Ovary (tissue), 9 donors: Measurements from ENCODE around the gene LBX2. TPM values are rescaled to one million over a fixed set of nuclear protein-coding genes. Genes with fewer than 3 reads are reported as not detected.

ENCODE experiments used
- DNase-seq, 5 donors: peaks; one replicate each; pipeline ENCODE4 v3.0.0-alpha.2; 2019 to 2020
- H3K27ac ChIP-seq, 2 donors: fragments of 200-600 bp; one replicate each; pipeline versions ENCODE4 v1.5.1 to v1.8.0; 2019 to 2022
- H3K27me3 ChIP-seq: fragments of 200-600 bp; one replicate; pipeline ENCODE4 v1.8.0; 2022
- H3K36me3 ChIP-seq: fragments of 200-600 bp; sonication (generic); one replicate; pipeline ENCODE4 v1.5.1; 2019
- H3K4me1 ChIP-seq: one replicate; pipeline ENCODE4 v1.8.1; 2013; ENCODE audit warnings: mild to moderate bottlenecking, moderate library complexity; ENCODE audit not compliant: insufficient read depth
- H3K4me3 ChIP-seq: fragments of 200-600 bp; sonication (generic); one replicate; pipeline ENCODE4 v1.5.1; 2017
- H3K9me3 ChIP-seq, 2 donors: fragments of 200-600 bp in 1 of 2; sonication (generic) in 1 of 2; one replicate each; pipeline versions ENCODE4 v1.5.1 to v1.8.1; 2013 to 2019; ENCODE audit warnings: mild to moderate bottlenecking in 1 of 2, moderate library complexity in 1 of 2
- CTCF ChIP-seq, 3 donors: fragments of 450-650 bp in 2 of 3; fragments of 200-600 bp in 1 of 3; IDR thresholded peaks; one replicate each; pipeline versions ENCODE4 v1.5.1 to v1.8.0; 2016 to 2022; ENCODE audit warnings: antibody characterized with exemption in 3 of 3, mild to moderate bottlenecking in 1 of 3
- EP300 ChIP-seq: sonication (generic); formaldehyde crosslinking; IDR thresholded peaks from one replicate; pipeline ENCODE4 v1.6.1; 2017; ENCODE audit warnings: antibody characterized with exemption
- POLR2A ChIP-seq: fragments of 450-650 bp; IDR thresholded peaks from one replicate; pipeline ENCODE4 v1.6.1; 2017; ENCODE audit warnings: antibody characterized with exemption, mild to moderate bottlenecking, moderate library complexity
- whole genome bisulfite sequencing, 3 donors: extraction: QIAGEN DNeasy Blood & Tissue Kit in 1 of 3; methylation state at CpG; one replicate each; pipeline versions ENCODE4 v1.1.5 to v1.1.7; 2013 to 2017; 5-methylcytosine and 5-hydroxymethylcytosine counted together
- intact Hi-C, 4 donors: fragments of 100-400 bp; cut with DNase I; formaldehyde crosslinking; loops; one replicate each; pipeline versions ENCODE4 v1.11.0 to v1.15.1; 2022 to 2023
- polyA plus RNA-seq, 2 donors: library from polyadenylated mRNA; stranded (reverse); fragments of 200-250 nt in 1 of 2; fragments of 350-450 nt in 1 of 2; fragmentation: Illumina TruSeq in 1 of 2; extraction: RNeasy Lipid Tissue Mini Kit (QIAGEN cat#74804) in 1 of 2; gene quantifications; one replicate each; pipeline ENCODE4 v1.2.3, GENCODE V29; 2013 to 2014
- total RNA-seq, 7 donors: library from RNA; depleted of rRNA in 2 of 7; stranded (reverse); fragments of >200 nt in 2 of 7; fragmentation: NEBNext Ultra II Directional in 3 of 7; extraction: Animal tissue kit (Norgen Biotek cat#: 25700) in 3 of 7; gene quantifications; one replicate each; pipeline versions ENCODE4 v1.1.0 to v1.2.4, GENCODE V29; 2016 to 2023
- donor health status: DM: no; HTN: no; CAD: no; lungs with moderate emphysema.
- donor health status: DM: no; HTN: no; CAD: no.
- donor health status: Bipolar disorder and iron deficiency.
- donor health status: DM: yes; HTN: yes; CAD: no.
- donor health status: DM: no; HTN: no; CAD: no.
- donor health status: DM: yes; HTN: yes; CAD: no.

The LBX2 gene
- total and polyA plus RNA-seq, 9 donors = 0.15 to 1.2 (median 0.22) TPM; not detected in 4

GRCh38 chr2:74535440-74535965 is 36.1 kb upstream of the LBX2 start:
- Histone ChIP-seq H3K4me3 (no peak overlapping the region), H3K27me3 (no peaks in the 10 kb centered on the region), H3K27ac (no peak overlapping the region), H3K36me3 (no peaks in the 10 kb centered on the region), H3K4me1 (peaks cover 5% of the 10 kb centered on the region), H3K9me3 (no peaks in the 10 kb centered on the region)
- intact Hi-C loops = no loop called here
- DNase-seq = no peak
- no peak for TF ChIP-seq POLR2A
- no peak for TF ChIP-seq CTCF (IDR thresholded peaks at IDR 0.05)
- no peak for TF ChIP-seq EP300
- 81 to 90% (median 90%) methylated on average over 10 of the region's 10 CpGs for WGBS, 3 donors

- no peak overlapping the region for H3K4me3 ChIP-seq
- WGBS, 3 donors = 76 to 84% (median 80%) methylated on average over 12 of the region's 12 CpGs
- TF ChIP-seq POLR2A (no peak), EP300 (no peak), CTCF (IDR thresholded peaks at IDR 0.05) (no peak)
- no peaks in the 10 kb centered on the region for H3K36me3 ChIP-seq
- H3K27me3 ChIP-seq = no peaks in the 10 kb centered on the region
- H3K27ac ChIP-seq = no peak overlapping the region
- no peaks in the 10 kb centered on the region for H3K9me3 ChIP-seq
- no peak for DNase-seq
- intact Hi-C loops = loop anchor here in 1 of 4 donors (5.0 kb wide), 1 partner anchor 52 kb away; the partner anchor contains the start of genes CCDC142 and TTC31
- peaks cover 7% of the 10 kb centered on the region for H3K4me1 ChIP-seq
Observed at GRCh38 chr2:74534411-74534810, 35.0 kb upstream of the LBX2 start.

DNA sequence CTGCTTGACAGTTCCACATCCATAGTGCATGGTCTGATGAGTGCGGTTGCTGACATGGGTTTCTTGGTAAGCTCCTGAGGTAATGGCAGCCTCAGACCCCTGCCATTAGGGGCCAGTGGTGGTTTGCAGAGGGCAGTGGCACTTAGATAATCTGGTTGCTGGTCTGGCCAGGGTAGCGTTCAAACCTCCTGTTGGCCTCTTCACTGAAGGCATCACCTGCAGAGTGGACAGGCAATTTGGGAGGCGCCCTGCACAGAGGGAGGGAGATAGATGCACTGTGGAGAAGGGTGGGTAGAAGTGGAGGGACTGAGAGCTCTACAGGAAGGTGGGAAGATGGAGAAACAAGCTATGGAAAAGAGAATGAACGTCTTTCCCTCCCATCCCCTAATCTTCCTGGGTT is 34.1 kb upstream of the LBX2 start:
- intact Hi-C loops = loop anchor here in 1 of 4 donors (5.0 kb wide), 1 partner anchor 51 kb away; the partner anchor contains the start of genes CCDC142 and TTC31

GRCh38 chr2:74532222-74532621 is 32.8 kb upstream of the LBX2 start:
- peaks cover 13% of the 10 kb centered on the region for H3K4me1 ChIP-seq
- TF ChIP-seq POLR2A = no peak
- TF ChIP-seq CTCF (IDR thresholded peaks at IDR 0.05) = no peak
- no peak for TF ChIP-seq EP300
- H3K27ac ChIP-seq = no peak overlapping the region
- DNase-seq = no peak
- H3K9me3 ChIP-seq = no peaks in the 10 kb centered on the region
- no peaks in the 10 kb centered on the region for H3K36me3 ChIP-seq
- intact Hi-C loops = loop anchor here in 1 of 4 donors (5.0 kb wide), 1 partner anchor 50 kb away; the partner anchor contains the start of genes CCDC142 and TTC31
- no peaks in the 10 kb centered on the region for H3K27me3 ChIP-seq
- no peak overlapping the region for H3K4me3 ChIP-seq

More for the DNA sequence above, 34.1 kb upstream of the LBX2 start:
- H3K36me3 ChIP-seq = no peaks in the 10 kb centered on the region
- whole genome bisulfite sequencing, 3 donors = 66 to 75% (median 72%) methylated on average over 4 of the region's 4 CpGs
- H3K27ac ChIP-seq = no peak overlapping the region
- no peak for TF ChIP-seq POLR2A
- TF ChIP-seq CTCF (IDR thresholded peaks at IDR 0.05) = no peak
- no peak for TF ChIP-seq EP300
- H3K4me3 ChIP-seq = no peak overlapping the region
- no peaks in the 10 kb centered on the region for H3K9me3 ChIP-seq
- peaks cover 12% of the 10 kb centered on the region for H3K4me1 ChIP-seq
- H3K27me3 ChIP-seq = no peaks in the 10 kb centered on the region
- no peak for DNase-seq
